T-helper 2 cell (primary cell): ENCODE data around the gene CYP27A1.

Experiments
- DNase-seq, 5 experiments: peaks; one replicate each; pipeline versions ENCODE4 v3.0.0 to v3.0.0-alpha.2; 2012 to 2022

Gene CYP27A1

GRCh38 chr2:218773881-218774280, 8.1 kb upstream of the CYP27A1 start:
- DNase-seq = no peak

- no peak for DNase-seq
Observed at GRCh38 chr2:218776488-218776887, 5.5 kb upstream of the CYP27A1 start.

- DNase-seq = no peak
Observed at GRCh38 chr2:218777276-218777990, 4.5 kb upstream of the CYP27A1 start.

GRCh38 chr2:218780046-218780445, 1.9 kb upstream of the CYP27A1 start:
- no peak for DNase-seq

GRCh38 chr2:218780851-218781690, 876 bp upstream of the CYP27A1 start:
- DNase-seq = no peak

GRCh38 chr2:218782528-218782844, 539 bp downstream of the CYP27A1 start:
- no peak for DNase-seq

- no peak for DNase-seq
Observed at GRCh38 chr2:218783688-218784087, 1.7 kb downstream of the CYP27A1 start.

GRCh38 chr2:218785103-218785502, 3.2 kb downstream of the CYP27A1 start:
- no peak for DNase-seq

- DNase-seq = no peak
Observed at GRCh38 chr2:218786133-218786532, 4.2 kb downstream of the CYP27A1 start.

GRCh38 chr2:218788529-218789255, 6.7 kb downstream of the CYP27A1 start:
- DNase-seq = no peak

- no peak for DNase-seq
Observed at GRCh38 chr2:218792433-218792832, 10.5 kb downstream of the CYP27A1 start.

GRCh38 chr2:218796691-218797090, 14.7 kb downstream of the CYP27A1 start:
- DNase-seq = no peak

- DNase-seq = peak in 1 of 5 experiments; percentile 21
Observed at GRCh38 chr2:218798767-218799504, 17.0 kb downstream of the CYP27A1 start.

GRCh38 chr2:218799990-218800389, 18.0 kb downstream of the CYP27A1 start:
- no peak for DNase-seq

- DNase-seq = peak in 2 of 5 experiments; percentile 46 to 67
Observed at GRCh38 chr2:218802386-218802994, 20.5 kb downstream of the CYP27A1 start.

GRCh38 chr2:218804817-218805216, 22.9 kb downstream of the CYP27A1 start:
- DNase-seq = no peak

GRCh38 chr2:218805627-218806026, 23.7 kb downstream of the CYP27A1 start:
- DNase-seq = no peak

GRCh38 chr2:218806346-218806978, 24.5 kb downstream of the CYP27A1 start:
- no peak for DNase-seq

GRCh38 chr2:218807626-218808025, 25.7 kb downstream of the CYP27A1 start:
- DNase-seq = no peak

- DNase-seq = no peak
Observed at GRCh38 chr2:218809515-218809914, 27.6 kb downstream of the CYP27A1 start.

- no peak for DNase-seq
Observed at GRCh38 chr2:218810256-218810655, 28.3 kb downstream of the CYP27A1 start.

GRCh38 chr2:218811382-218811781, 29.4 kb downstream of the CYP27A1 start:
- DNase-seq = no peak
